ENCODE results near the gene TIPRL.

The TIPRL gene

DNA sequence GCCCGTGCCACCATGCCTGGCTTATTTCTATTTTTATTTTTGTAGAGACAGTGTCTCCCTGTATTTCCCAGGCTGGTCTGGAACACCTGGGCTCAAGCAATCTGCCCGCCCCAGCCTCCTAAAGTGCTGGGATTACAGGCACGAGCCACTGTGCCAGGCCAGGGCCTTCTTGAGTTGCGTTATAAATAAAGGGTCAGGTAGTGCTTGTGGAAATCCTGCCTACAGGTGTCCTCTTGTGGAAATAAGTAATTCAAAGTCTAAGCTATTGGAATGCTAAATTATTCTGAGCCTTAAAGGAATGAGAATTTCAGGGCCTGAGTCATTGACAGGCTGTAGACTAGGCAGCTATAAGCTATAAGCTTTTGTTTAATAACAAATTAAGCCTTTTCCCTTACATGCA, 38.9 kb downstream of the TIPRL start:
- DNase-seq: no peak

DNA sequence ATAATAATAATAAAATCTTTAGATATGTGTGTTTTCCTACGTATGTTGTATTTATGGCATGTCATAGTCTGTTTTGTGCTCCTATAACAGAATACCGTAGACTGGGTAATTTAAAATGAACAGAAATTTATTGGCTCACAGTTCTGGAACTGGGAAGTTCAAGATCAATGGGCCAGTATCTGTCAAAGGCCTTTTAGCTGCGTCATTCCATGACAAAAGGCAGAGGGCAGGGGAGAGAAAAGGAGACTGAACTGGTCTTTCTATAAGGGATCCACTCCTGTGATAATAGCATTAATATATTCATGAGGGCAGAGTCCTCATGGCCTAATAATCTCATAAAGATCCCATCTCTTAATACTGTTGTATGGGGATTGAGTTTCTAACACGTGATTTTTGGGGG, 39.9 kb downstream of the TIPRL start:
- no peak for DNase-seq

DNA sequence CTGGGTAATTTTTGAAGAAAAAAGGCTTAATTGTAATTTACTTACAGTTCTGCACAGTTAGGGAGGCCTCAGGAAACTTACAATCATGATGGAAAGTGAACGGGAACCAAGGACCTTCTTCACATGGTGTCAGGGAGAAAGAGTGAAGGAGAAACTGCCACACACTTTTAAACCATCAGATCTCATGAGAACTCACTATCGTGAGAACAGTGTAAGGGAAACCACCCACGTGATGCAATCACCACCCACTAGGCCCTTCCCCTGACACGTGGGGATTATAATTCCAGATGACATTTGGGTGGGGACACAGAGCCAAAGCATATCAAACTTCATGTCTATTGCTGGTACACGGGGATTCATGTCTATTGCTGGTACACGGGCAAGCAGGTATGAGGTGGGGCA, 41.7 kb downstream of the TIPRL start:
- no peak for DNase-seq

DNA sequence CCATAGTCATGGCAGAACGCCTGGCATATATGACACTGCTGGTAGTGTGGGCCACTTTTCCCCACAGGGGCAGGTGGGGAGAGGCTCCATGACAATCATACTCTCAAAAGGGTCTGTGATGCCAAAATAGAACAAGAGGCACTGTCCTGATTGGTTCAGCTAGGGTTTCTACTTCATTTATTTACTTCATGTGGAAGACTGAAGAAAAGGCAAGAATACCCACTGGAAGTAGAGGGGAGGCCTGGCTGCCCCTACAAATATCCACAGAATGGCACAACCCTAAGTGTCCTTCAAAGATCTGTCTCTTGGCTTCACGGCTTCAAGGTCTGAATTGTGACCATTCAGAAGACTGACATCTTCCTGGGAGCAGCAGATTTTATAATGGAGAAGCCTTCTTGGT, 42.5 kb downstream of the TIPRL start:
- DNase-seq: no peak

DNA sequence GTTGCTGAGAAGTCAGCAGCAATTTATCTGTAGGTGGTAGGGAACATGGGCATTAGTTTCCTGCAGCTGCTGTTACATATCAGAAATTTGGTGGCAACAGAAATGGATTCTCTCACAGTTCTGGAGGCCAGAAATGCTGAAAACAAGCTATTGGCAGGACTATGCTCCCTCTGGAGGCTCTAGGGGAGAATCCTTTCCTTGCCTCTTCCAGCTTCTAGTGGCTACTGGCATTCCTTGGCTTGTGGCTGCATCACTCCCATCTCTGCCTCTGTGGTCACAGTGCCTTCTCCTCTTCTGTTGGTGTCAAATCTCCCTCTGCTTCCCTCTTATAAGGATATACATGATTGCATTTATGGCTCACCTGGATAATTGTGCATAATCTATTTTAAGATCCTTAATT, 44.5 kb downstream of the TIPRL start:
- no peak for DNase-seq

DNA sequence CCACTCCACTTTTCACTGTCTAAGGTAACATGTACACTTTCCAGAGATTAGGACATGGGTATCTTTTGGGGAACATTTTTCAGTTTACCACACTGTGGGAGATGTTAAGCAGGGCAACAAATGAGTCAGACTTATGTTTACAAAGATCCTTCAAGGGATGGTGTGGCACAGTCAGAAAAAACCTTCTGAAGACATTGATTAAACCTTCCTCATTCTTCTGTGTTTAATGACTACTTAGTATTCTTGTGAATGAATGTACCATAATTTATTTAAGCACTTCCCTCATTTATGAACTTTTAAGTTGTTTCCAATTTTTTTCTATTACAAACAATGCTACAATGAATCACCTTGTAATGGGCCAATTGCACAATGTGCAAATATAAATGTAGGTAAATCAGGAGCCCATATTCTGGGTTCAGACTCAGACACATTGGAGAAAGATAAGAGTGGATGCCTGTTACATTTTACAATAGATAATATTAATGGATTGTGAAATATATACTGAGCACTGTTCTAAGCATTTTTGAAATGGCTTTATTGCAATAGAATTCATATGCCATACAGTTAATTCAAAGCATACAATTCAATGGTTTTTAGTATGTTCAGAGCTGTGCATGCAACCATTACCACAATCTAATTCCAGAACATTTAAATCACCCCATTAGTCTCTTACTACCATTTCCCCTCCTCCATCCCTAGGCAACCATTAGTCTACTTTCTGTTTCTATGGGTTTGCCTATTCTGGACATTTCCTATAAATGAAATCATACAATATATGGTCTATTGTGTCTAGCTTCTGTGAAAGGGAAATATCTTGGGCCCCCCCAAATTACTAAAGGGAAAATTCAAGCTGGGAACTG, 45.1 kb downstream of the TIPRL start:
- DNase-seq: no peak

DNA sequence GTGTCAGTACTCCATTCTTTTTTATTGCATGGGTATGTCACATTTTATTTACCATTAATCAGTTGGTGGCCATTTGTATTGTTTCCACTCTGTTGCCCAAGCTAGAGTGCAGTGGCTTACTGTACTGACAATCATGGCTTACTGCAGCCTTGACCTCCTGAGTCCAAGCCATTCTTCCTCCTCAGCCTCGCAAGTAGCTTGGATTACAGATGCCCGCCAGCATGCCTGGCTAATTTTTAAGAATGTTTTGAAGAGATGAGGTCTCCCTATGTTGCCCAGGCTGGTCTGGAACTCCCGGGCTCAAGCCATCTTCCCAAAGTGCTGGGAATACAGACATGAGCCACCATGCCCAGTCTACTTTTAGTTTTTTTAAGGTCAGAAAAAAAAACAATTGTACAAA, 46.2 kb downstream of the TIPRL start:
- DNase-seq: no peak

DNA sequence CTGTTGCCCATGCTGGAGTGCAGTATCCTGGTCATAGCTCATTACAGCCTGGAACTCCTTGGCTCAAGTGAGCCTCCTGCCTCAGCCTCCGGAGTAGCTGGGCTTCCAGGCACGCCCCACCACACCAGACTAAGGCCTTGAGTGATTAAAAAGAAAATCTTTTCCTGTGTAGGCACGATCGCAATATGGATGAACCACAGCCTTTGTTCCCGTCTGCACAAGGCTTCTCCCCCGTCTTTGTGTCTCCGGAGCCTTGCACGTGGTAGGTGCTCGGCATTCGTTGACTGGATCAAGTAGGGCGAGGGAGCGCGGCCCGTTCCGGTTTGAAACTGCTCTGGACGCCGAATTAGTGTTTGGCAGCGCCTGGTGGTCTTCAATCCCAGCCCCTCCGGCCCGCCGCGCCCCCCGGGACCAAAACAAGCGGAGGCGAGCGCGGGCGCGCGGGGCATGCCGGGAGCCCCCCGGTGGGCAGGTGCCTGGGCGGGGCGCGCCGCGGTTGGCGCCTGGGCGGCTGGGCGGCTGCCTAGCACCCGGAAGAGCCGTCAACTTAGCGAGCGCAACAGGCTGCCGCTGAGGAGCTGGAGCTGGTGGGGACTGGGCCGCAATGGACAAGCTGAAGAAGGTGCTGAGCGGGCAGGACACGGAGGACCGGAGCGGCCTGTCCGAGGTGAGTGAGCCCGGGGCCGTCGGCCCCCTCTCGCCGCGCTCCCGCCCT, 46.9 kb downstream of the TIPRL start, which contains the start of gene SFT2D2:
Gene SFT2D2 (plus strand): TSS at position 529 of the 715 bp plus-strand sequence. CDS start 76 bp downstream, at position 605.
- peak; percentile 81 for DNase-seq

DNA sequence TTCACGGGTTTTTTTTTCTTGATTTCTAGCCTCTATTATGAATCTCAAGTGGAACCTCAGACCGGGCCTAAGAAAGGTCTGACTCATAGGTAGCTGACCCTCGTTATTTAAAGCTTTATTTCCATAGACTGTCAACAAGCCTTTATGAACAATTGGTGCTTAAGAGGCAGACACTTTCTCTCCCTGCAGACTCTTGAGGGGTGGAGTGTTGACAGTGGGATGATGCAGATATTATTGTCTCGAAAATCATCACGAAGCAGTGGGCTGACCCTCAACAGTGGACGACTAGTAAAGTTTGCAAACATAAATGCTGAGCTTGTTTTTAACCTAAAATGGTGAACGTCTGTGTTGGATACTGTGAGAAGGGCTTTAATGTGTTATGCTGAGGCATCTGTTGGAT, 48.9 kb downstream of the TIPRL start:
- no peak for DNase-seq

DNA sequence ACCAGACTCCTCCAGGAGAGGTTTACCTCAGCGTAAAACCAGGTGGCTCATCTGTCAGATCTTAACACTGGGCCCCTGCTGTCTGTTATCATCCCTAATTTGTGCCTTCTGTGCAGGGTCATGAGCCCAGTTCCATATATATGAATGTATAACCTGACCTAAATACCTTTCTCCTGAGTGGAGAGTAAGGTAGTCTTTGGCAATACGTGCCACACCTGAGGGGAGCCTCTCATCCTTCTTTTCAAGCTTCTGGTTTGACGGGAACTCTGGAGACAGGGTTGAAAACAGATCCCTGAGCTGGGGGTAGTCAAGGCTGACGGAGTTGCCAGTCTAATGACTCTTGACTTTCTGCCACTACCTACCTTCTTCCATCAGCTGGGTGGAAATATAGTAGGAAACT, 51.1 kb downstream of the TIPRL start:
- no peak for DNase-seq

DNA sequence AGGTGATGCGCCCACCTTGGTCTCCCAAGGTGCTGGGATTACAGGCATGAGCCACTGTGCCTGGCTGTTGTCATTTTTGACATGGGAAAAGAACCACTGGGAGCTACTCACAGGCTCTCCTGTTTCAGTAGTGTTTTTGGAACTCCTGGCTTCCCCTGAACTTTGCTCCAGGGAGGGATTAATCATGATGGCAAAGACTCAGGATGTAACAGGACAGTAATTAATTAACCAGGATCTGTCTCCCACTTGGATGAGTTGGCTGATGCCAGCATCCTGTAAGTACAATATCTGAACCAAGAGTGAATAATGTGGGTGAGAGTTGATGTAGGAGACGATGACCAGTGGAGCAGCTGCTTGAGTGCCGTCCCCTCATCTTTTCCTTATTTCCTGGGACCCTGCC, 51.9 kb downstream of the TIPRL start:
- no peak for DNase-seq

DNA sequence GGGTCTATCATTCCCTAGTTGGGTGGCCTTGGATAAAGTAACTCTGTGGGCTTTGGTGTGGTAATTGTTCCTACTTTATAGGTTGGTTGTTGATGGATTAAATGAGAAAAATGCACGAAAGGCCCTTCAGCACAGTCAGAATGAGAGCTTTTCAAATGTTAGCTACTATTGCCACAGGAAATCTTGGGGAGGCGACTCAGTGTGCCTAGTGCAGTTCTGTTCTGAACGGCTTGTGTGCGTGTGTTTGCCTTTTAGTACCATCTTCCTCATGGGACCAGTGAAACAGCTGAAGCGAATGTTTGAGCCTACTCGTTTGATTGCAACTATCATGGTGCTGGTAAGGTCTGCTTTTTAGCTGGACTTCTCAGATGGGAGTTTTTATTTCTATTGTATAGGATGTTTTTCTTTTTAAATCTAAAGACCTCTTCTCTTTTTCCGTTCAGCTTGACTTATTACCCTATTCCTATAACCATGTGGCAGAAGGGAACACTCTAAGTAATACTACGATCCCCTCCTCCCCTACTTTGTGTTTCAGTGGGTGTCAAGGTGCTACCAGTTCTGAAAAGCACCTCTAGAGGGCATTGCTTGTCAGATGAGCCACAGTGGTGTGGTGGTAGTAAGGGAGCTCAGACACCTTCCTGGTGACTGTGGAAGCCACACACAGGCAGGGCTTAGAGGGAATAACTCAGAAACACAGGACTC, 56.2 kb downstream of the TIPRL start:
- DNase-seq: peak; percentile 38

DNA sequence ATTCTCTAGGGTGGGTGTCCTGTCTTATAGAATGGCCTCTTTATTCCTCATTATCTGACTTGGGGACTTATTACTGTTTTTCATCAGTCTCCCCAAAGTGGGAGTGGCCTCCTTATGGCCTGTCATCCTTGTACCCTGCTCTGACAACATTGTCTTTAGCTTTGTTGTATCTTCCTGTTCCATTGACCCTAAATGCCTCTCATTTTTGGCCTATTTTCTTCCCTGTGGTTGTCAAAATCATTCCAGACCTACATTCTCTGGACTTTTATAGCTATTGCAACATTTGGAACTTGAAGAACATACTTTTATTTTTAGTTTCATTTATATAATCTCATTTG, 56.8 kb downstream of the TIPRL start:
- no peak for DNase-seq

DNA sequence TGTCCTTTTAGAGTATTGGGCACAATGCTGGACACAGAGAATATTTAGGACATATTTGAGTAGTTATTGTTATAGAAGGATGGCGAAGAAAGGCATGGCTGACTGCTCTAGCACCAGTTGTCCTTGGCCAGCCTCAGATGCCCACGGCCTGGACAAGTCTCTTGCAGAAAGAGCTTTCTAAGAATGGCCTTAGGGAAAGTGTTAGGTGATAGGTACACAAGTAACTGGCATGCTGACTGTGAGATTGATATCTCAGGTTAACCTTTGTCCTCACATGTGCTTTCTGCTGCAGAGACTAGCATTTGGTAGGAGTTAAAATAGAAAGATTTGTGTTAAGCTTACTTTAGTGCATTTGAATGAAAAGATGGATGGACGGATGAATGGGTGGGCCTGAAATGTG, 57.2 kb downstream of the TIPRL start:
- no peak for DNase-seq

DNA sequence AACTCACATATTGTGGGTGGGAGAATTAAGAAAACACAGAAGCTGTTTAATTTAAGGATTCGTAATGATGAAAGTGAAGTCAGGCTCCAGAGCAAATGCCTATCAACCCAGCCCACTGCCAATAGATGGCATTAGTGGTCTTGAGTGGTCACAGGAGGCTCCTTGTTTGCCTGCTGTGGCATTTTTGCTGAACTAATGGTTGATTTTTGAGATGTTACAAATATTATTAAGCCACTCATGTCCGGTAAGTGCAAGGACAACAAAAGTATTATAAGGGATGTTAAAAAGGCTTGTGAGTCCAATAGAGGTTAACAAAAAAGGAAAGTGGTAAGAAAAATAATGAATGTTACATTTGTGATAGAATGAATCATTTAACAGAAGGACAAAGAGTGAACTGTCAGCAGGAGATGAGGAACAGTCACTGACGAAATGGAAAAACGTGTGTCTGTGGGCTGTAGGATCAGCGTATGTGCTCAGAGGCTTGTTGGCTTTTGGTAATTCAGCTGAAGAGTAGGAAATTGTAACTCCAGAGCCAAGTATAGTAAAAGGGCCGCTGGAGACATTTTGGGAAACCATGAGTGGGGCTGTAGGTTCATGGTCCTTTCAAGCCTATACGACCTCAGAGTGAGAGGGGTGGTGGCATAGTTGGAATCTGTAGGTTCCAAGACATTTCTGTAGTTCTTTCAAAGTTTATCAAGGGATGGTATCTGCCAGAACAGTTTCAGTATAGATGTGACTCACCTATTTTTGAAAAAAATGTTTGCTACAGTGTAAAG, 58.3 kb downstream of the TIPRL start:
- no peak for DNase-seq

DNA sequence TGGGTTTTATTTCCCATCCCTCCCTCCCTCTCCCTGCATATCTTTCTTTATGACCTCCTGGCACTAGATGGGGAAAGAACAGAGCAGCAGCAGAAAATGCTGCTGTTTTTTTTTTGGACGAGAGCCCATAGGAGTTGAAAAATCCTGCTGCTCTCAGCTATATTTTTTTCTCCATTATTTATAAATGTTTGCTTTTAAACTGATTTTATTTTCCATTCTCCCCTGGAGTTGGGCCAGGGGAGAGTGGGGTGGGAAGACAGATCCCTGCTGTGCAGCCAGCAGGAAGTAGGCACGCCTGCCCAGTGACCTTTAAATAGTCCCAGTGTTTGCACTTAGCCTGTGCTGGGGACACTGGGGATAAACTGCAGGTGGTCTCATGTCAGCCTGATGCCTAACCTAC, 64.4 kb downstream of the TIPRL start:
- no peak for DNase-seq

DNA sequence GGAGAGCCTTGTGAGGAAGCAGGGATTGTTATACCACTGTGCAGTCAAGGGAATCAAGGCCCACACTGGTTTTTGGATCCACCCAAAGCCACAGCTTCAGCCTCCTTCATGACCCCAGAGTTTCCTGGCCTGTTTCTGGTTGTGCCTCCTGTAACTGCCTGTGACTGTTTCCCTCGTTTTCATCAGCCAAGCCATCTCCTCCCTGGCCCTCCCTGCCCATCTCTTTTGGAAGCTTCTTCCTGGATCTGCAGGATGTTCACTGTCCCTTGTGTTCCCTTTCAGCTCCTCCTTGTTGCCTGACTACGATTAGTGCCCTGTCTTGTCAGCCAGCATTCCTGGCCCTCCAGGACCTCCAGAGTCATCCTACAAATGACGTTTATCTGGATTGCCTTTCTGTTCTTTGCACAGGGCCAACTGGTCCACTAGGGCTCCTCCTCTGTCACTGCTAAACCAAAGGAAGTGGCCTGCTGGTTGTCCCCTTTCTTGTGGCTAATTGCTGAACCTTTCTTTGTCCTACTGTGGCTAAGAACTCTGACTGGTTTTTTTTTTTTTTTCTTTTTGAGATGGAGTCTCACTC, 65.0 kb downstream of the TIPRL start:
- DNase-seq: no peak

DNA sequence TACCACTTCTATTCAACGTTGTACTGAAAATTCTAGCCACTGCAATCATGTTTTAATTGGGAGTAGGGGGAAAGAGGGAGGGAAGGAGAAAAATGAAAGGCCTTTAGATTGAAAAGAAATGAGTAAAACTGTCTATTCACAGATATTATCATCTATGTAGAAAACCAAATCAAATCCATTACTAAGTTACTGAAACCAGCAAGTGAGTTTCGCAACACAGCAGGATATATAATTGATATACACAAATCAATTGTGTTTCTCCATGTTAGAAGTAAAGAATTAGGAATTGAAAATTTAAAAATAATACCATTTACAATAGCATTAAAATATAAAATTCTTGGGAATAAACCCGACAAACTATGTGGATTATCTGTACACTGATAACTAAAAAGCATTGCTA, 66.3 kb downstream of the TIPRL start:
- no peak for DNase-seq

DNA sequence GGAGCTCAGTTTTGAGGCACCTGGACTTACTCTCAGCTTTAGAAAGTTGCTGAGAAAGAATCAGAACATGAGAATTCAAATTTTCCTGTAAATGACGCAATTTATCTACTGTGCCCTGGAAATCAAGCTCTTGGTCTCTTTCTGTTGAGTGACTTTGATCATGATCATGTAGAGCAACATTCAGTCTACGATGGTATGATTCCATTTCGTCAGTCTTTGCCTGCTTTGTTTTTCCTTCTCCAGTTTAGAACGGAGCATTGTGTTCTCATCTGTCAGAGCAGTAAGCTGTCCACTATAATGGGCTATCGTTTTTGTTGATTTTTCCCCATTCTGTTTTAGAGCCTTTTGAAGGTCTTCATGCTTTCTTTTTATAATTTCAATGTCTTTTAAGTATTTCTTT, 67.7 kb downstream of the TIPRL start:
- DNase-seq: no peak

All from central memory CD4-positive, alpha-beta T cell (primary cell).